Measurements from ENCODE around the gene KIT. TPM values are rescaled to one million over a fixed set of nuclear protein-coding genes. Genes with fewer than 3 reads are reported as not detected.
"Not testable (repeated sequence)": the region's sequence is repeated elsewhere in the genome, so short reads cannot be mapped to it uniquely, and the experiment has no call there.

Gene KIT
- total and polyA plus RNA-seq, 2 donors (not counting 1 experiment from before 2014, with no cell fraction given): 0.01 TPM; not detected in 1

DNA sequence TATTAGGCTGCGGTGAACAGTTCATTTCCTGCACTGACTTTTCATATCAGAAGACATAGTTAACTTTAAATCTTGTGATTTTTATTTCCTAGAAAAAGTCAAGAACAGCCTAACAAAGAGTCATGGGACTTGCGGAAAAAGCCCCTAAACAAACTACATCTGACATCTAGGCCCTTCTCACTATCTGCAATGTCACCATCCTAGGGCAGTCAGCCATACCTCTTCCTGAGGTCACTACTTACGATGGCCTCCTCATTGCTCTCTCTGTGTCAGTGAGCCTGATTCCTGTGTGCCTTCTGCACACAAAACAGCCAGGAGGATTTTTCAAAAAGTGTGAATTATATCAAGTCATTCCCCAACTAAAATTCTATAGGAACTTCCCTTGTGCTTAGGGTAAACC is 22.4 kb upstream of the KIT start:
- no peak for ATAC-seq (ENCODE audit: low read depth)

GRCh38 chr4:54637325-54637724 is 20.4 kb upstream of the KIT start:
- Histone ChIP-seq H3K9ac (ENCODE audit: low read length) (no peak overlapping the region), H4K20me1 (ENCODE audit: control insufficient read depth, insufficient read depth, low read length, poor library complexity, severe bottlenecking) (no peaks in the 10 kb centered on the region), H3K36me3 (replicated peaks in 1 of 2; ENCODE audit: control extremely low read depth in 1 of 2, control insufficient read depth in 1 of 2, extremely low read depth in 1 of 2, insufficient read depth in 2 of 2, low read length in 1 of 2) (no peaks in the 10 kb centered on the region), H3K27me3 (replicated peaks in 1 of 4; ENCODE audit: control extremely low read depth in 1 of 4, control insufficient read depth in 3 of 4, insufficient read depth in 4 of 4, low read length in 3 of 4) (peaks cover 0 to 2% (median 0%) of the 10 kb centered on the region in 4 experiments), H3K4me1 (ENCODE audit: control insufficient read depth in 2 of 2, insufficient read depth in 2 of 2, low read length in 2 of 2) (no peaks in the 10 kb centered on the region), H2AFZ (ENCODE audit: insufficient read depth, low read depth, low read length, poor library complexity, severe bottlenecking) (no peak overlapping the region), H3K27ac (ENCODE audit: low read length in 2 of 2) (no peak overlapping the region), H3K4me2 (replicated peaks; ENCODE audit: low read depth, low read length, poor library complexity, severe bottlenecking) (no peak overlapping the region), H3K79me2 (ENCODE audit: control insufficient read depth, insufficient read depth, low read length) (no peaks in the 10 kb centered on the region), H3K4me3 (ENCODE audit: control extremely low read depth in 1 of 5, extremely low read depth in 1 of 5, insufficient read depth in 1 of 5, low read depth in 2 of 5, low read length in 4 of 5) (no peak overlapping the region), H3K9me3 (ENCODE audit: control extremely low read depth in 1 of 3, control insufficient read depth in 2 of 3, insufficient read depth in 1 of 3, low read length in 2 of 3) (no peaks in the 10 kb centered on the region)
- ChIA-PET CTCF (no interaction called here), POLR2A (no interaction called here)
- DNase-seq (no peak), ATAC-seq (ENCODE audit: low read depth) (no peak)
- no peak for TF ChIP-seq EZH2 (IDR thresholded peaks at IDR 0.05; ENCODE audit: borderline replicate concordance, insufficient read depth, low read depth, low read length, poor library complexity, severe bottlenecking)
- no peak for TF ChIP-seq CTCF (IDR thresholded peaks at IDR 0.05)
- Mint-ChIP-seq H3K27ac (no peak overlapping the region), H3K4me3 (no peak overlapping the region), H3K4me1 (peaks cover 4% of the 10 kb centered on the region), H3K9me3 (ENCODE audit: insufficient read depth) (no peaks in the 10 kb centered on the region), H3K27me3 (peaks cover 8% of the 10 kb centered on the region)
- intact Hi-C loops (cut with micrococcal nuclease): no loop called here
- no CpG with 5 or more reads among the region's 4 CpGs for WGBS (ENCODE audit: insufficient coverage)

More for the DNA sequence above, 22.4 kb upstream of the KIT start:
- H3K36me3 ChIP-seq (replicated peaks in 1 of 2; ENCODE audit: control extremely low read depth in 1 of 2, control insufficient read depth in 1 of 2, extremely low read depth in 1 of 2, insufficient read depth in 2 of 2, low read length in 1 of 2): no peaks in the 10 kb centered on the region
- H3K9ac ChIP-seq (ENCODE audit: low read length): no peak overlapping the region
- CTCF ChIA-PET: no interaction called here
- 94% methylated on average over 2 of the region's 3 CpGs for WGBS (ENCODE audit: insufficient coverage)
- no peaks in the 10 kb centered on the region for H3K79me2 ChIP-seq (ENCODE audit: control insufficient read depth, insufficient read depth, low read length)
- POLR2A ChIA-PET: no interaction called here
- H3K27ac Mint-ChIP-seq: no peak overlapping the region
- H3K9me3 Mint-ChIP-seq (ENCODE audit: insufficient read depth): no peaks in the 10 kb centered on the region
- no peak overlapping the region for H3K4me2 ChIP-seq (replicated peaks; ENCODE audit: low read depth, low read length, poor library complexity, severe bottlenecking)
- H2AFZ ChIP-seq (ENCODE audit: insufficient read depth, low read depth, low read length, poor library complexity, severe bottlenecking): no peak overlapping the region
- H3K9me3 ChIP-seq (ENCODE audit: control extremely low read depth in 1 of 3, control insufficient read depth in 2 of 3, insufficient read depth in 1 of 3, low read length in 2 of 3): no peaks in the 10 kb centered on the region
- H3K4me1 Mint-ChIP-seq: peaks cover 4% of the 10 kb centered on the region
- H3K27ac ChIP-seq (ENCODE audit: low read length in 2 of 2): no peak overlapping the region
- H3K27me3 ChIP-seq (replicated peaks in 1 of 4; ENCODE audit: control extremely low read depth in 1 of 4, control insufficient read depth in 3 of 4, insufficient read depth in 4 of 4, low read length in 3 of 4): peaks cover 0 to 2% (median 0%) of the 10 kb centered on the region in 4 experiments
- peaks cover 8% of the 10 kb centered on the region for H3K27me3 Mint-ChIP-seq
- H3K4me1 ChIP-seq (ENCODE audit: control insufficient read depth in 2 of 2, insufficient read depth in 2 of 2, low read length in 2 of 2): no peaks in the 10 kb centered on the region
- H3K4me3 ChIP-seq (ENCODE audit: control extremely low read depth in 1 of 5, extremely low read depth in 1 of 5, insufficient read depth in 1 of 5, low read depth in 2 of 5, low read length in 4 of 5): no peak overlapping the region
- H4K20me1 ChIP-seq (ENCODE audit: control insufficient read depth, insufficient read depth, low read length, poor library complexity, severe bottlenecking): no peaks in the 10 kb centered on the region
- DNase-seq: no peak
- no peak overlapping the region for H3K4me3 Mint-ChIP-seq
- intact Hi-C loops (cut with micrococcal nuclease): no loop called here
- TF ChIP-seq EZH2 (IDR thresholded peaks at IDR 0.05; ENCODE audit: borderline replicate concordance, insufficient read depth, low read depth, low read length, poor library complexity, severe bottlenecking) (no peak), CTCF (IDR thresholded peaks at IDR 0.05) (no peak)

DNA sequence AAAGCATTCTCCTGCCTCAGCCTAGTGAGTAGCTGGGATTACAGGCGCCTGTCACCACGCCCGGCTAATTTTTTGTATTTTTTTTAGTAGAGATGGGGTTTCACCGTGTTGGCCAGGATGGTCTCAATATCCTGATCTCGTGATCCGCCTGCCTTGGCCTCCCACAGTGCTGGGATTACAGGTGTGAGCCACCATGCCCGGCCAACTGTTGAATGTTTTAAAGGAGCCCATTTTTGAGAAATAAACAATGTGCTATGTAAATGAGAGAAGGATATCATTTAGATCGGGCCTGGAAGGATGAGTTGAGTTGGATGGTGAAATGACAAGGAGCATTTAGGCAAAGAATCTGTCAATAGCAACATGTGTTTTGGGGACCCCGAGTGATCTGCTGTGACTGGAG is 16.7 kb upstream of the KIT start:
- H3K27ac ChIP-seq (ENCODE audit: low read length in 2 of 2); CTCF ChIA-PET; H3K4me3 Mint-ChIP-seq; H3K4me3 ChIP-seq (ENCODE audit: control extremely low read depth in 1 of 5, extremely low read depth in 1 of 5, insufficient read depth in 1 of 5, low read depth in 2 of 5, low read length in 4 of 5); H3K4me2 ChIP-seq (replicated peaks; ENCODE audit: low read depth, low read length, poor library complexity, severe bottlenecking); H3K27me3 Mint-ChIP-seq; H3K4me1 ChIP-seq (ENCODE audit: control insufficient read depth in 2 of 2, insufficient read depth in 2 of 2, low read length in 2 of 2); H3K36me3 ChIP-seq (replicated peaks in 1 of 2; ENCODE audit: control extremely low read depth in 1 of 2, control insufficient read depth in 1 of 2, extremely low read depth in 1 of 2, insufficient read depth in 2 of 2, low read length in 1 of 2); POLR2A ChIA-PET; H3K9me3 Mint-ChIP-seq (ENCODE audit: insufficient read depth); ATAC-seq (ENCODE audit: low read depth); H3K27ac Mint-ChIP-seq; H3K9ac ChIP-seq (ENCODE audit: low read length); H3K9me3 ChIP-seq (ENCODE audit: control extremely low read depth in 1 of 3, control insufficient read depth in 2 of 3, insufficient read depth in 1 of 3, low read length in 2 of 3); H4K20me1 ChIP-seq (ENCODE audit: control insufficient read depth, insufficient read depth, low read length, poor library complexity, severe bottlenecking); H3K27me3 ChIP-seq (replicated peaks in 1 of 4; ENCODE audit: control extremely low read depth in 1 of 4, control insufficient read depth in 3 of 4, insufficient read depth in 4 of 4, low read length in 3 of 4); H3K79me2 ChIP-seq (ENCODE audit: control insufficient read depth, insufficient read depth, low read length); H2AFZ ChIP-seq (ENCODE audit: insufficient read depth, low read depth, low read length, poor library complexity, severe bottlenecking); H3K4me1 Mint-ChIP-seq; intact Hi-C loops (cut with micrococcal nuclease); DNase-seq: not testable (repeated sequence)
- WGBS (ENCODE audit: insufficient coverage): 92% methylated on average over 6 of the region's 9 CpGs
